Brain pericyte (primary cell): ENCODE data around the gene HEXD.
A peak's percentile ranks its signal among the peaks of the same experiment; 100 is the strongest.

Experiments used
- DNase-seq: peaks from one replicate; pipeline ENCODE4 v3.0.0-alpha.2; 2012; ENCODE audit warnings: low read depth, low spot score

The HEXD gene

DNA sequence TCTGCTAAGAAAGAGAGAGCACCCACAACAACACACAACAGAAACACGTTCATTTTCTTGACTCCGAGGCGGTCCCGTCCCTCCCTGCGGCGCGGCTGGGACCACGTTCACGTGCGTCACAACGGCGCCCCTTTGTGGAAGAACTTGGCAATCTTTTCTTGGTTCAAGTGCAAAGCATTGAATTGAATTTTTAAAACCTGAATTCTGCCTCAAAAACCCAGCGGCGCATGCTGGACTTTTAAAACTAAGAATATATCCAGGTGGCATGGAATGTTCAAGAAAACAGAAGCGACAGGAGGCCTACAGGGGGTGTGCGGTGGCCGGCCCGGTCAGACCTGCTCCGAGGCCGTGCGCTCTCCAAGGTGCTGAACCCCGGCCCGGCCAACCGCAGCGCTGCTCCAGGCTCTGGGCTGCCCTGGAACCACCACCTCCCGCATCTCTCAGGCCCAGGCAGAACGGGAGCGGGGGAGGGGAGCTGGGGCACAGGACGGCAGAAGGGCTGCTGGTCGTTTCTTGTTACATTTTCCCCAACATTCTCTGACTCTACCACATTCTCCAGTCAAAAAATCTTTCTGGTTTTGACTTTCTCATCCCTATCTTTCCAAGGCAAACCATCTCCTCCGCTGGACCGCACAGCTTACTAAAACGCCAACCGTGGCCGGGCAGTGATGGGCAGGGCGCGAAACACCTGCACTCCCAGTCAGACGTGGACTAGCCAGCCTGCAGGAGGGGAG, 3.4 kb upstream of the HEXD start:
- peak; percentile 42 for DNase-seq

DNA sequence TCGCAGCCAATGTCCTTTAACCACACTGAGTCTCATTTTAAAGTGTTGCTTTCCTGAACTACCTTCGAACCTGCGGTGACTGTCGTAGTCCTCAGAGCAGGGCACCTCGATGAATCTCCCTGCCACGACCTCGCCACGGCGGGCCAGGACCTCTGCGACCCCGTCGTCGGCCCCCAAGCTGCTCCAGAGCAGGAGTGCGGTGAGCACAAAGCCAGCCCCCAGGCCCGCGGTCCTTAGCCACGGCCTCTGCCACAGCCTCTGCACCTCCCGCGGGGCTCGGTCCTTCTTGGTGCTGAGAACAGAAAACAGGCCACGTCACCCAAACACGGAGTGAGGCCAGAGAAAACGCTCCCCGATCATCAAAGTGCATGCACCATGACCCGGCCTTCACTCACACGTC, 2.8 kb upstream of the HEXD start:
- no peak for DNase-seq

DNA sequence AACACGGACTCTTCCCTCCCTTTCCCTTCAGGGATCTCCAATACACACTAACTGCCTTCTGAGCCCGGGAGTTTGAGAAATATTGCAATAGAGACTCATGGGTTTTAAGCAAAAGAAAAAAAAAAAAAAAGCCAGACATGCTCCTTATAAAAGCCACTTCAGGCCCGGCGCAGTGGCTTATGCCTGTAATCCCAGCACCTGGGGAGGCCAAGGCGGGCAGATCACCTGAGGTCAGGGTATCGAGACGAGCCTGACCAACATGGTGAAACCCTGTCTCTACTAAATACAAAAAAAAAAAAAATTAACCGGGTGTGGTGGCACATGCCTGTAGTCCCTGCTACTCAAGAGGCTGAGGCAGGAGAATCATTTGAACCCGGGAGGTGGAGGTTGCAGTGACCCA, 2.4 kb upstream of the HEXD start:
- DNase-seq: no peak

DNA sequence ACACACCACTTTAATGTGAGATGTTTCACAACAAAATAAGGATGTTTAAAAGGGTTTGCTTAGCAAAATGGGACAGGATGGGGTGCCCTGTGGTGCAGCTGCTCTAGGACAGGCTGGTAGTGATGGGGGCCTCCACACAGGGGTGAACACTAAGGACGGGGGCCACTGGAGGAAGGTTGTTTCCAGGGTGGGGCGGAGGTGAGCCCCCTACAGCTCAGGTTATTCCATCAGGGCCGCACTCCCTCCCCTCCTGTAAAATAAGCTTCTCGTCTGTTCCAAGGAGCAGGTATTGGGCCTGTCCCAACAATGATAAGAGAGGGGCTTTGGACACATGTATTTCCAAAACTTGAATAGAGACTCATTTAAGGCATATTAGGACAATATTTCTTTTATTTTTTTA, 1.9 kb upstream of the HEXD start:
- no peak for DNase-seq

DNA sequence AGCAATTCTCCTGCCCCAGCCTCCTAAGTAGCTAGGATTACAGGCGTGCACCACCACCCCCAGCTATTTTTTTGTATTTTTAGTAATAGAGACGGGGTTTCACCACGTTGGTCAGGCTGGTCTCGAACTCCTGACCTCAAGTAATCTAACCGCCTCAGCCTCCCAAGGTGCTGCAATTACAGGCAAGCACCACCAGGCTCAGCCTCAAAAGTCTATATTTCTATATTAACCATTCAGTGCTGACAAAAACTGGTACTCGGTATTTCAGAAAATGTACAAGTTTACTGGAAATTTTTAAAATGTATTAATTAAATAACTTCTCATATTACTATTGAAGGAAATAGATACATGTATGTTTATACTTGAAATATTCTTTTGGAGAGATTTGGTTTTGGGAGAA, 1.4 kb upstream of the HEXD start:
- DNase-seq: no peak

DNA sequence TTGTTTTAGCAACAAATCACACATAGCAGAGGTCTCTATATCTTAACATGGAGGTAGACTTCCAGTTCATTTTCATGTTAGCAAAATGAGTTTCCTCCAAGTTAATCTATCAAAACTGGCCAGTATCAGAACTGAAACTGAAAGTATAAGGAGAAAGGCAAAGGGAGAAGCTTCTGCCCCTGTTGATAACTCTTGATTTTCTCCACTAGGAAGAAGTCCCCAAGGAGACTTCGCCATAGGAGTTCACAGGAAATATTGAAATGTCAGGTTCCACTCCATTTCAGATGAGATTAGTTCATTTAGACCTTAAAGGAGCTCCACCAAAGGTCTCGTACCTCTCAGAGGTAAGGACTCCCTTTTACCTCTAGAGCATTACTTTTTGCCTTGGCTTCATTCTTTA, 1.4 kb downstream of the HEXD start:
- no peak for DNase-seq

DNA sequence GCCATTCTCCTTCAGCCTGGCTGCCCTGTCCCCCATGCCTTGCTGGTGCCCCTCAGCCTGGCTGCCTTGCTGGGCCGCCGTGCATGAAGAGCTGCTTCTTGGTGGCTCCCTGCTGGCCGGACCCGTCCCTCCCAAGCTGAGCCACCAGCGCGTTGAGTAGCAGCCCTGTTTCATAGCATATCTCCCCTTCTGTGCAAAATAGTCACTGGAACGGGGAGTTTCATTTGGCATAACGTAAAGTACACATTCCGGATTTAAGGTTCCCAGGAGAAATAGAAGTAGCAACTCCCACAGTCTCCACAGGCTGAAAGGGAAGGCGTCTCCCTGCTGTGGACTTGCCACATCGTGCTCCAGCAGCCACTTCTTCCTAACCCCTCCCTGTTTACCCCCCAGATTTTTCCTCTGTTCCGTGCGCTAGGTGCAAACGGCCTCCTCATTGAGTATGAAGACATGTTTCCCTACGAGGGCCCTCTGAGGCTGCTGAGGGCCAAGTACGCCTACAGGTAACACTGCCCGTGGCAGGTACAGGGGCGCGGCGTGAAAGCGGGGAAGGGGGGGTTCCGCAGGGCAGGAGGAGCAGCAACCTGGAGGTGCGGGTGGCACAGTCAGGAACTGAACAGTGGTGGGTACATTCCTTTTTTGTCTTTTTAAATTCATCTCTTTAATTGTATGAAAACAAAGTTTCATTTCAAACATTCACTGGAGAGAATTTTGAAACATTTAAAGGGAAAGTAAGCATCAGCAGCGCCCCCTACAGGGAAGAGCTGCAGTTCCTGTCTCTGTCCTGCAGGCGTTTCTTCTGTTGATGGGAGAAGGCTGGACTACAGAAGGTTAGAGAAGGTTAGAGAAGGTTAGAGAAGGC, 6.1 kb downstream of the HEXD start:
- DNase-seq: no peak

DNA sequence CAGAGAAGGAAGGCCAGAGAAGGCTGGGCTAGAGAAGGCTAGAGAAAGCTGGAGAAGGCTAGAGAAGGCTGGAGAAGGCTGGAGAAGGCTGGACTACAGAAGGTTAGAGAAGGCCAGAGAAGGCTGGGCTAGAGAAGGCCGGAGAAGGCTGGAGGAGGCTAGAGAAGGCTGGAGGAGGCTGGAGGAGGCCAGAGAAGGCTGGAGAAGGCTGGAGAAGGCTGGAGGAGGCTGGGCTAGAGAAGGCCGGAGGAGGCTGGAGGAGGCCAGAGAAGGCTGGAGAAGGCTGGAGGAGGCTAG, 6.7 kb downstream of the HEXD start:
- DNase-seq: no peak

DNA sequence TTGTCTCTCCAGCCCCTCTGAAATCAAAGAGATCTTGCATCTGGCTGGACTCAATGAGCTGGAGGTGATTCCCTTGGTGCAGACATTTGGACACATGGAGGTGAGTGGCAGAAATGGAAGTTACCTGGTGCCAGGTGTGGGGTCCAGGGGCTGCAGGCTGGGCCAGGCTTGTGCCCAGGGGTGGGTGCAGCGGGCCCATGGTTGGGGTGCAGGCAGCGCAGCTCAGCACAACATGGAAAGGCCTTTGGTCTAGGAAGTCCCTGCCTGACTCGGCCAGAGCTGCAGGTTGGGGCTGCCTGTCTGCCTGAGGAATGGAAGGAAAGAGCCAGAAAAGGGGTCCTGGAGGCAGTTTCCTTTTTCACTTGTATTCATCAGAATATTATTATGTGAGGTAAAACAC, 10.4 kb downstream of the HEXD start:
- no peak for DNase-seq

DNA sequence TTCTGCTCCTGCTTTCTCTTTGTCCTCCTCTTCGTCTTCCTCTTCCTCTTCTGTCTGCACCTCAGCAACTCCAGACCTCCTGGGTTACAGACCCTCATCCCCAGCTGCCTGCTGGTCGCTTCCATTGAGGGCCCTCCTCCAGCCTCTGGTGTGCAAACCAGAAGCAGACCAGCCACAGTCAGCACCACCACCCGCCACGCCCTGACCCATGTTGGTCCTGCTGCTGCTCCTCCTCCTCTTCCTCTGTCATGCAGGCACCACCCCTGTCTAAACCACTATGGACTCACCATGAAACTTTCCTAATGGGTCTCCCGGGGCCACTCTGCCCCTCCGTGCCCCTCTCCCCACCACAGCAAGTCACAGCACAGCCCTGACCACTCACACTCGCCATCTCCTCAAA, 11.7 kb downstream of the HEXD start:
- no peak for DNase-seq

DNA sequence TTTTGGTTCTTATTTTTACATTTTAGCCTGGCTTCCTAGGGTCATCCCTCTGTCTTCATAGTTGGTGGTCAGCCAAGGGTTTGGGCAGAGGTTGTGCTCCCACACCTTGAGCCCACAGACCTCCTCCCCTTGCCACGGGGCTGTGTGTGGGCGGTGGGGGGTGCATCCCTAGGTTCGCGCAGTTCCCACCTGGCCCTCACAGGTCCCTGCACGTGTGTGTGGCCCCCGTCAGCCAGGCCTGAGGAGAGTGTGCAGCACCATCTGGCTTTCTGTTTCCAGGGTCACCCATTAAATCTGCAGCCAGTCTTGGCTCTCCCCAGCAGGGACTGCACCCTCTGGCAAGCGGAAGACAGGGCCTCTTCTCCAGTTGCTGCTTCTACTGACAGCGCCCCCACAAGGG, 13.9 kb downstream of the HEXD start:
- no peak for DNase-seq

DNA sequence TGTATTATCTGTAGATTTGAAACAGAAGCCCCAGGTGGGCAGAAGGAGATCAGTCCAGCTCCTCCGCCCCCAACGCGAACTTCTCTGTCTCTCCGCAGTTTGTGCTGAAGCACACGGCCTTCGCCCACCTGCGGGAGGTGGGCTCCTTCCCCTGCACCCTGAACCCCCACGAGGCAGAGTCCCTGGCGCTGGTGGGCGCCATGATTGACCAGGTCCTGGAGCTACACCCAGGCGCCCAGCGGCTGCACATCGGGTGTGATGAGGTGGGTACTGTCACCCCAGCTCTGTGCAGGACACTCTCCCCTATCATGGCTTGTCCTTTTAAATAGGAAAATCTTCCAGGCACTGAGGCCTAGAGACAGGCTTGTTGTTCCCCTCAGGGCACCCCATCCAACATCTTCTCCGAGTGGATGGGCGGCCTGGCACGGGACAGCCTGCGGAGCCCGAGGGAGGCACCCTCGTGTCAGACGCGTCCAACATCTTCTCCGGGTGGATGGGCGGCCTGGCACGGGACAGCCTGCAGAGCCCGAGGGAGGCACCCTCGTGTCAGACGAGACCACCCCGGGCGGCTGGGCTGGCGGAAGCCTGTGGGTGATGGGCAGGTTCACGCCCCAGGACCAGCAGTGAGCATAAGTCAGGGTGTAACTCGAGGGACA, 15.5 kb downstream of the HEXD start:
- no peak for DNase-seq

DNA sequence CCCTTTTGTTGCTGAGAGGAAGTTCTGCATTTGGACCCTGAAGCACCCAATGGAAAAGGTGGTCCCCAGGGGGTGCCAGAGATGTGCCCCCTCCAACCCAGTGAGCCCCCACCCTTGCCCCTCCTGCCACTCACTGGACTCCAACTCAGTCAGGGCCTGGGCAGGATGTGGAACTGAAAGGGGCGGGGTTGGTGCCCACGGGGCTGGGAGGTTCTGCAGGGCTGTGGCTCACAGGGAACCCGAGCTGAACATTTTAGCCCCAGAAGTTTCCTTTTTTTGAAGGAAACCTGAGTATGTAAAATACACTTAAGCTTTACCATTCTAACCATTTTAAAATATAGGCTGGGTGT, 16.0 kb downstream of the HEXD start:
- DNase-seq: no peak

DNA sequence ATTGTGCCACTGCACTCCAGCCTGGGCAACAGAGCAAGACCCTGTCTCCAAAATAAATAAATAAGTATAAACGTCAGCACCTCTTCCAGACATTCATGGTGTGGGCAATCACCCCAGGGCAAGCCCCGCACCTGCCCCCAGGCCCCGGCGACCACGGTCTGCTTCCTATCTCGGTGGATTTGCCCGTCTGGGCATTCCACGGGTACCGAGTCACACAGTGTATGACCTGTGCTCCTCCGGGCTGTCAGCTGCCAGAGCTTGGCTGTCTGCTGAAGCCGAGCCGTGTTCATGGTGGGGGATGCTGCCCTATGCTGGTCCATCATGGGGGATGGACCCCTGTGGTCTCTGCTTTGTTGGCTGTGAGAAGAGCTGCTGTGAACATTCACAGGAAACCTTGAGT, 17.0 kb downstream of the HEXD start:
- no peak for DNase-seq

DNA sequence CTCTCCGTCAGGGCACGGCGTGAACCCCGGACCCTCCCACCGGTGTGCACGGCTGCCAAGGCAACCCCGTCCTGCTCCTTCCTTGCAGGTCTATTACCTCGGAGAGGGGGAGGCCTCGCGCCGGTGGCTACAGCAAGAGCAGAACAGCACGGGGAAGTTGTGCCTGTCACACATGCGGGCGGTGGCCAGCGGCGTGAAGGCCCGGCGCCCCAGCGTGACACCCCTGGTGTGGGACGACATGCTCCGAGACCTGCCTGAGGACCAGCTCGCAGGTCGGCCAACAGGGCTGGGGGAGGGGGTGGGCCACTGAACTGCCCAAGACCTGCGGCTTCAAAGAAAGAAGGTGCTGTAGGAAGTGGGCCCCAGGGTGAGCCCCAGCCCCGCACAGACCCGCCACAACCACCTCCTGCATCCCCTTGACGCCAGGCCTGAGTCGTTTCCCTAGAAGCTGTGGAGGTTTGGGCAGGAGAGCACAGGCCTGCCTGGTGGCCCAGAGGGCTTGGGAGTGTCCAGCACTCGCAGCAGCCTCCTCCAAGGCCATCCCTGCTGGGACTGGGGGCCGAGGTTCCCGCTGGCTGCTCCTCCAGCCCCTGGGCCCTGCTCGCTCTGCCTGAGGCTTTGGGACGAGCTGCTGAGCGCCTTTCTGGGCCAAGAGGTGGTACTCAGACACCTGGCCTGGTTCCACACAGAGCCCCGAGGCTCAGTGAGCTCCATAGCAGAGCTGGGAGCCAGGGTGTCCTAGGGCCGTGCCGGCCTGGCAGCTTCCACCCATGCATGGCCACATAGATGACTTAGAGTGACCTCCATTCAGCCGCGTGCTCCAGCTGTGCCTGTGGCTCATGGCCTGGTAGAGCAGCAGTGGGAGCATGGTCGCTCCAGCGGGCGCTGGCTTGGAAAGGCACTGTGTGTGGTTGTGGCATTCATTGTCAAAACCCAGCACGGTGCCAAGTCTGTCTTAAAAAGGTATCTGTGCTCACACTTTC, 17.7 kb downstream of the HEXD start:
- no peak for DNase-seq

DNA sequence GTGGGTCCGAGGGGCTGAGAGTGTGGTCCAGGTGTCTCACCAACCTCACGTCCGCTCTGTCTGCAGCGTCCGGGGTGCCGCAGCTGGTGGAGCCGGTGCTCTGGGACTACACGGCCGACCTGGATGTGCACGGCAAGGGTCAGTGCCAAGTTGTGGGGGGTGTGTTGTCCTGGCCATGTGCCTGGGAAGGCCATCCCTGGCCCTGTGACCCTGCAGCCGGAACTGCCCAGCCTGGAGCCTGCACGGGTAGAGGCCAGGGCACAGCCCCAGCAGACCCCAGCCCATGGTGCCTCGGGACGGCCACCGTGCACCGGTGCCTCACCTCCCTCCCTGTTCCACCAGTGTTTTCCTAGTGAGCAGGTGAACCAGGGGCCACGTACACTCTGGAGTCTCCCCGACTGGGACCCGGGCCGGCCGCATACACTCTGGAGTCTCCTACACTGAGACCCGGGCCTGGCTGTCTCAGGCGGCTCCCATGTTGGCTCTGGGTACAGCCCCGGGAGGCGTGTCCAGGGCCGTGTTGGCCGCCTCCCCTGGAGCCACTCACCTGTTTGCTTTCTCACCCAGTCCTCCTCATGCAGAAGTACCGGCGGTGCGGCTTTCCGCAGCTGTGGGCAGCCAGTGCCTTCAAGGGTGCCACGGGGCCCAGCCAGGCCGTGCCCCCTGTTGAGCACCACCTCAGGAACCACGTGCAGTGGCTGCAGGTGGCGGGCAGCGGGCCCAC, 18.6 kb downstream of the HEXD start:
- no peak for DNase-seq

DNA sequence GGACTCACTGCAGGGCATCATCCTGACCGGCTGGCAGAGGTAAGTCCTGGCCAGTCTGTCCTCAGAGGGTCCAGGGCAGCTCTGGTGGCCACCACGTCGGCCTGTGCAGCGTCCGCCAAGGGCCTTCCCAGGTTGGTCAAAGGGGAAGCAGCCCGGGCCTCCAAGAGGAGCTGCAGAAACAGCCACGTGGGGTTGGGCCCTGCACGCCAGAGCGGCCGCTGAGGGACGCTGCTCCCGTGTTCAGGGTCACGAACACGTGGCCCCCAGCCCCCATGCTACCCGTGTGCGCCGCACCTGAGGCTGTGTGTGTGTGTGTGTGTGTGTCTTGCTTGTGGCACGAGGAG, 19.1 kb downstream of the HEXD start:
- DNase-seq: no peak

DNA sequence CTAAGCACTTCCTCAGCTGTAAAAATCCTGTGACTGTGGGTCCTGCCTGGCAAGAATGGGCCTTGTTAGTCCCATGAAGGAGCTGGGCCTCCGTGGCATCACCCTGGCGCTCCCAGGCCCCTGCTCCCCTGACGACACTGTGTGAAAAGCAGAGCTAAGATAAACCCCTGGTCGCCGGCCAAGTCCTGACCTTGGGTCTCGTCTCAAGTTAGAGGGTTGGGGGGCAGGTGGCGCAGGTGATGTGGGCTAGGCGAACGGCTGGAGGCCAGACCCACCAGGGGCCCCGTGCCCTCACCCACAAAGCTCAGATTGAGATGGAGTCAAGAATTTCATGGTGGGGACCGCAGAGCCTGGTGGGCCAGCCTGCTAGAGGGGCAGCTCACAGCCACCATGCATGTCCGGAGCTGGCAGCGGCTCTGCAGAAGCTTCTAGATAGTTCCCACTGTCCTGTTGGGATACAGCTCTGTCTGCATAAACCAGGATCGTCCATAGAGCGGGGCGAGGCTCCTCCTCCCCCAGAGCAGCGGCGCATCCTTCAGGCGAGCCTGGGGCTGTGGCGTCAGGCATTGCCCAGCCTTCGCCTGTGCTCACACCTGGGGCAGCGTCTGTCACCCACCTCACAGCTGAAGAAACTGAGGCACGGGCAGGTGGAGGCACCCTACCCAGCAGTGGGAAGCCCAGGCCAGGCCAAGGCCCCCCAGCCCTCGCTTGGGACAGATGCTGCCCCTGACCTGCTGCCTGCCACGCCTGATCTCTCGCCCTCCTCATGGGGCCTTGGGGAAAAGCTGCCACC, 20.4 kb downstream of the HEXD start:
- DNase-seq: no peak

DNA sequence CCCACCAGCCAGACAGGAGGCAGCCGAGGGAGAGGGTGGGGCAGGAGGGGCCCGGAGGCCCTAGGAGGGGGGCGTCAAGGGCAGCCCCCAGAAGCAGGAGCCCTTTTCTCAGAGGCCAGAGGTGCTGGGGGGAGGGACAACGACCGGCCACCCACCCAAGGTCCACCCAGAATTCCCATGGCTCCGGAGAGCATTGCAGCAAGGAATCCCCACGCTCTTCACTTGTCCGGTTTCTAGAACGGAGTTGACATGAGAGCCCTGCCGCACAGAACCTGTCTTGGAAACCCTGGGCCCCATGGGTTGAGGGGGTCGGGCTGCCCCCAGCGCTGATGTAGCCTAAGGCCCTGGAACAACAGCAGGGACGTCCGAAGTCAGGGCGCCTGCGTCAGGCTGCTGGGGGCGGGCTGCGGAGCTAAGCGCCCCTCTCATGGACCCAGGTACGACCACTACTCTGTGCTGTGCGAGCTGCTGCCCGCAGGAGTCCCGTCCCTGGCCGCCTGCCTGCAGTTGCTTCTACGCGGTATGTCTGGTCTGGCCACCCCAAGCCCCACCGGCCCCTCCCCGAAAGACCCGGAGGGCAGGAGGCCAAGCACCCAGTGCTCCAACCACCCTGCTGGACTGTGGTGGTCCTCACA, 21.2 kb downstream of the HEXD start:
- no peak for DNase-seq

DNA sequence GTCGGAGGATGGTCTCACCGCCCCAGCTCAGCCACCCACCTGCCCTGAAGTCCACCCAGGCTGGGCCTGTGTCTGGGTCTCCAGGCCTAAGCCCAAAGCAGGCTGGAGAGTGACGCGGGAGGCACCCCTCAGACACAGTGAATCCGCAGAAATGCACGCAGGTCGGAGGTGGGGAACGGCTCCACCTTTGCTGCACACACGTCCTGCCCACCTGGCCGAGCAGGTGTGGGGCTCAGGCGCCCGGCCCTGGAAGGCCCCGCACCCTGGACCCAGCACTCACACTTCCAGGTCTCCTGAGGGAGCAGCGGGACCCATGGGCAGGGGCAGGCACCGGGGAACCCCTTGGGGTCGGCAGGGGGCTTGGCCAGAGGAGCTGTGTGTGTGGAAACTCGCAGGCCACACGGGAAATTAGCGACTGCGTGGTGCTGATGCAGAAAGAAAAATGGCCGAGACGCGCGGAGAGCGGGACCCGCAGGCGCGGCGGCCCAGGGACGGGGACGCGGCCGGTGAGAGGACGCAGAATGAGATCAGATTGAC, 21.8 kb downstream of the HEXD start:
- no peak for DNase-seq
